Stimulated activated CD4-positive, alpha-beta T cell treated with anti-CD3 and anti-CD28 coated beads, Interleukin-12 subunit alpha, Interleukin-12 subunit beta, amount 100 ng/mL, for 24 hours (primary cell): ENCODE data around the gene CDC123.
"Not testable (repeated sequence)": the region's sequence is repeated elsewhere in the genome, so short reads cannot be mapped to it uniquely, and the experiment has no call there.

Experiments used
- DNase-seq, 2 experiments: peaks; one replicate each; pipeline ENCODE4 v3.0.0-alpha.2; 2020; ENCODE audit warnings: low read depth in 2 of 2

The CDC123 gene

DNA sequence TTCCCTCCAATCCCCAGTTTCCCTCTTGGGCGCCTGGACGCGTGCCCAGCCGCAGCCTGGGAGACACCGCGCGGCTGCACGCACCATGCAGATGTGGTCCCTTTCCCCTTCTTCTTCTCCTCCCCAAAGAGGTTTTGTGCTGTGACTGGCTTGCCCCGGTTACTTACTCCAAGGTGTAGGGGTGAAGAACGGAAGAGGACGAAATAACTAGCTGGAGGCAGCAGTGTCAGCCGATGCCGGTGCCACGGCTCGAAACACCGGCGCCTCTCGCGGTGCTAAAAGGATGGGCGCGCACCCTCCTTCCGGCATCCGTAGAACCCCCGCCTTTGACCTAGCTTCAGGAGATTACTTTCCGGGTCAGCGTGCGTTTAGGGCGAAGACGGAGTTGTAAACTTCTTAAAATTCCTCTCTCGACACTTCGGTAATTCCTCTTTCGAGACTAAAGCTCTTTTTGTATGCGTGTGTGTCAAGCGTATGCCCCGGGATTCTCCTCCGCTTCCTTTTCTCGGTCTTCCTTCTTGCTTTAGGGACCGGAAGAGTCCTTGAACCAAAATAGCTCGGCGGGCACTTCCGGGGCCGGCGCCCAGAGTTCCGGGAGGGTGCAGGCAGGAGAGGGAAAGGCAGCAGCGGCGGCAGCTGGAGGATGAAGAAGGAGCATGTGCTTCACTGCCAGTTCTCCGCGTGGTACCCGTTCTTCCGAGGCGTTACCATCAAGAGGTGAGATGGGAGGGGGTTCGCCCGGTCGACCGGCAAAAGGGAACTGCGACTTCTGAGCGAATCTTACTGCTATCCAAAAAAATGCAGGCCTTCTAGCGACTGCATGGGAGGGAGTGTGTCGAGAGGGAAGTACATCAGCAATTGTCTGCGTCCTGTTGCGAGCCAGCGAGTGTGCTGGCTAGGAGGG lies at the start of gene CDC123, which contains the start of gene NUDT5:
TSS of gene CDC123 (plus strand) at position 586 of the 904 bp plus-strand sequence. CDS start at position 644, 58 bp downstream.
TSS of gene NUDT5 (minus strand) at position 289 of the 904 bp plus-strand sequence. CDS start 9,600 bp downstream, outside the sequence.
- DNase-seq, result peak; percentile 74 to 78

GRCh38 chr10:12150163-12150562 lies 45.8 kb upstream of the CDC123 start:
- DNase-seq, result no peak

DNA sequence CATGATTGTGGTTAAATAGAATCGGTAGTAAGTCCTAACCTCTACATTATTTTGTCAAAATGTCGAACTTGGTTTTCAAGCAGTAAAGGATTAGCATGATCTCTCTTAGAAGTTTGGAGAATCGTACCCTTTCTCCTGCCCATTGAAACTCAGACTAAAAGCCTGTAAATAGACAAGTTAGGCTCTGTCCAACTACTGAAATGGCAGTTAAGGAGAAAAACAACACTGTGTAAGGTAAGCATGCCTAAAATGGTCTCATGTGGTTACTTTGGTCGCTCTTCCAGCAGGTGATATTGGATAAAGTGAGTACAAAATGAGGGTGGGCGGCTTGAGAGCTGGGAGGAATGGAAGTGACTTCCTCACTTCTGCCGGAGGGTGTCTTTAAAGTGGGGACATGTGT lies 41.5 kb upstream of the CDC123 start:
- no peak for DNase-seq

DNA sequence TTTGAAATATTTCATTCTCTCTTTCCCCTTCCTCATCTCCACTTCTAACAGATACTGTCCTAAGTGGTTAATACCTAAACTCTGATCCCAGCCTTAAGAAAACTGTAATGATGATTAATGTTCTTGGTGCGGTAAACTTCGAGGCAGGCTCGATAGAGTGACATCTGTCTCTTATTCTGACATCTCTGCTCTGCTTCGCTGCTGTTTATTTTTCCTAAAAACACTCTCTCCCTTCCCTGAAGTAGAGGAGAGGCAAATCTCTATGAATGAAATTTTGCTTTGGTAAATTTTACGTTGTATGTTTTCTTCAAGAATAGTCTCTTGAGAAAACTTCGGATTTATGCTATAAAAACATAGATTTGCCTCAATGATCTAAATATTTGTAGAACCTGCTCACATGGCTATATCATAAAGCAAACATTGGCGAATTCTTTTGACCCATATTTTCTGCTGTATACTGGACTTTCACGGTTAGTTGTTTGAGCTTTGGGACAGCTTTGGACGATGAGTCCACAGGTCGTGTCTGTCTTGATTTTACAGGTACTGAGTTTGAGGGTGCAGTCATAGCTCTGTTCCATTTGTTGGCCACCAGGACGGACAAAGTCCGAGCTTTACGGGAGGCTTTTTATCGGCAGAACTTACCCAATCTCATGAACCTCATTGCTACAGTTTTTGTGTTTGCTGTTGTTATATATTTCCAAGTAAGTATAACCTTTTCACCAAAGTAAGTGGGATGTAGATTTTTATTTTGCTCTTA lies 39.4 kb upstream of the CDC123 start:
- no peak for DNase-seq

DNA sequence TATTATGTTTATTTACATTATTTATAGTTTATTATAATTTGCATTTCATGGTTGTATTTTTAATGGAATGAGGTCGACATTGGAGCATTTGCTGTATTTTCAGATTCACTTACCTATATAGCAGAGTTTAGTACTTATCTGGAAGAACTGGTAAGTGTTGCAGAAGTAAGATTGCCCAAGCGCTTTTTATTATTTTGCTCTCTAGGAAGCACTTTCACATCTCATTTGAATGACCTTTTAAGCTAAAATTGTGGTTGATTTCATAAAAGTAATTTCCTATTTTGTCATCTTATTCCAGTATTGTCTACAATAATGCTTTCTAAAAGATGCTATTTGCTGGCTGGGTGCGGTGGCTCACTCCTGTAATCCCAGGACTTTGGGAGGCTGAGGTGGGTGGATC lies 37.9 kb upstream of the CDC123 start:
- DNase-seq, result no peak

GRCh38 chr10:12160664-12161063 lies 35.3 kb upstream of the CDC123 start:
- DNase-seq, result no peak

GRCh38 chr10:12162927-12163326 lies 33.1 kb upstream of the CDC123 start:
- DNase-seq, result no peak

DNA sequence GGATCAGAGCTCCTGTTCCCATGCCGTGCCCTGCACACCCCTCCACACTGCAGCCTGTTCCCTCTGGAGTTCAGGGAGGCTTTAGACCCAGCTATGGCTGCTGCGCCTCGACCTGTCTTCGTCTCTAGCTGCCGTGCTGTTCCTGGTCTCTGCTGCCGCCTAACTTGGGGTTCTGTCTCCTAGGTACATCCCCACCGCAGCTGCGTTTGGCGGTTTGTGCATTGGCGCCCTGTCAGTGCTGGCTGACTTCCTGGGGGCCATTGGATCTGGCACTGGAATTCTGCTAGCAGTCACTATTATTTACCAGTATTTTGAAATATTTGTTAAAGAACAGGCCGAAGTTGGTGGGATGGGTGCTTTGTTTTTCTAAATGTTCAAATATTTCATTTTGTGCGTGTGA lies 31.9 kb upstream of the CDC123 start:
- no peak for DNase-seq

DNA sequence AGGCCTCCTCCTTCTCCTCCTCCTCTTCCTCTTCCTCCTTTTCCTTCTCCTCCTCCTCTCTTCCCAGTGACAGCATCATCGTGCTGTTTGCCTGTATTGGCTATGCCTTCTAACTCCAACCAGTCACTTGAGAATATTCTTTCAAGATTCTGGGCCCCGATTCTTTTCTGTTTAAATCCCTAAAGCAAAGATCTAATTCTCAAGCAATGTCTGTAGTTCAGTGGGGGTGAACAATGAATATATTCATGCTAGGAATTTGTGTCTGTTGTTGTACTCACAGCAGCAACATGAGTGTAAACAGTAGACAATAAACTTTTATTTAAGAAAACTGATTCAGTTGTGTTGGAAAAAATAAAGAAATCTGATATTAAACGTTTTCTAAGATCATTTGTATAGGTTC lies 31.0 kb upstream of the CDC123 start:
- DNase-seq, result no peak

DNA sequence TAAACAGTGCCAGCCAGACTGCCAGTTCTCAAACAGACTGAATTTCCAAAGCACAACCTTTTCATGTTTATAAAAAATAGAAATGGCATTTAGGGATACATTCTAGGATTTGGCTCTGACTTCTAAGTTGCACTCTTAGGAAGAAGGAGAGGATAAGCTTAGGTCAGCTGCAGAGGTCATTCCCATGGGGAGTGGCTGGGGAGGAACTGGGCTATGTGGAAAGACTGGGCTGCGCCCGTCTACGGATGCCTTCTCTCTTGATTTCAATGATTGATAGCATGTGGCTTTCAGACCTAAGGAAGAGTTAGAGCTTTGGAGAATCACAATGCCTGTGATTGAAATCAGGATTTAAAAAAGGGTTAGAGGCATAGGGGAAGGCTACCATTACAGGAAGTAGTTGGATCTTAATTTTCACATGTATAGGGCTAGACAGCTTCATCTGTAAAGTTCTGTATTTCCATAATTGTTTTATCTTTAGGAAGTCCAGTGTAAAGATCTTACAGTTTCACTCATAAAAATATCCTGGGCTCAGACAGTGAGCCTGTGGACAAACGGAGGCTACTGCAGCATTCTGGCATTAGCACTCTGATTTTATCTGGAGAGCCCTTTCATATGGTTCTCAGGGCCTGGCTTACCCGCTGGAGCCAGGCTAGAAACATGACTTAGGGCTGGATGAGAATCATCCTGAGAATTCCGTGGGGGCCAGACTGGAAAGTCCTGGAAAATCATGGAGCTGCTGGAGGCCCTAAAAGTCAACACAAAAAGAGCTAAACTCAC lies 29.8 kb upstream of the CDC123 start:
- DNase-seq, result no peak

- DNase-seq, result not testable (repeated sequence)
These were observed 24.5 kb upstream of the CDC123 start for GRCh38 chr10:12171512-12171911.

GRCh38 chr10:12177642-12178041 lies 18.3 kb upstream of the CDC123 start:
- DNase-seq, result no peak

DNA sequence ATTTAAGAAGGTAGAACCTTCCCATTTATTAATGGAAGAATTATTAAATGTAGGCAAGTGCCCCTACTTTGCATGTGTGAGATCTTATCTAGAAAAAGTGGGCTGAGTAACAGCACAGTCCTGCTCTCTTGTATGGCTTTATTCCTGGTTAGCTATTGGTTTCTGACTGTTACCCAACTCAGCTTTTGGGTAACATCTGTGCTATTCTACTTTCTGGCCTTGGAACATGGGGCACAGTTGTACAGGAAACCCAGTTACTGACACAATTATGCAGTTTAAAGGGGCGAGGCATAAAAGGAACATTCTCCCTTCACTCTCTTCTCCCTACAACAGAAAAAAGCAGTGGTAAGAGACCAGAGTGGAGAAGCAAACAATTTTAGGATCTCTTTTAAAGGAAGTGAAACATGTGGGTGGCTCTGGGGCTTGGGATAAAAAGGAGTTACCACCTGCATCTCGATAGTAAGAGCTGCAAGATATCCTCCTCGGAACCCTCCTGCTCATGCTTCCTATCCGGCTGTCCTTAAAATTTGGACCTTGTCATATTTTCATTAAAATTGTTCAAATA lies 16.3 kb upstream of the CDC123 start:
- no peak for DNase-seq

DNA sequence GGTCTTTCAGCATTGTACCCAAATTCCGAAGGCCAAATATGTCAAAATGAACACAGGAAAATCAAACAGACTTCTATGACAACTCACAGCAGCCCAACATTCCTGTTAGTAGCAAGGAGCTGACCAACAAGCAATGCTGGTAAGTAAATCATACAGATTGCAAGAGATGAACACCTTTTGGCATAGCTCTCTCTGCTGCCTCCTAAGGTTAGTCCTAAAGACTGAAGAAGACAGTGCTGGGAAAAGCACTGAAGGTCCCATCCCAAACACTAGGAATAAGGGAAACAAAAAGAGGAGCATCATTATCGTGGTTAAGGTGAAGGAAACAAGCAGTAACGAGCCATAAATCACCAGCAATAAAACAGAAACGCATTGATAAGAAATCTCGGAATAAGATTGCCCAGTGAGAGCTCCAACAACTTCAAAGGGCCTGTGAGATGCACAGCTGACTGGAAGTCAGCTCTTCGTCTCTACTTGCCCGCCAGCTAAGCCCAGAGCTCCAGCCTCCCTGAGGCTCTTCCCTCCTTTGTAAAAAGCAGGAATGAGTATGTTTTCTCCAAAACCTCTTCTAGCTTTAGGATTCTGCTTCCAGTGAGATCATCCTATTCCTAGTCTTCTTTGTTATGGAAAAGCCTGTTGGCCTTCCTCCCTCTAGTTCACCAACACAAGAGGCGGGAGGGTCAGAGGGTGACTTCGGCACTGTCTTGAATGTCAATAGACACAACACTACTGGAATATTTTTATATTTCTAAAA lies 15.6 kb upstream of the CDC123 start:
- DNase-seq, result no peak

DNA sequence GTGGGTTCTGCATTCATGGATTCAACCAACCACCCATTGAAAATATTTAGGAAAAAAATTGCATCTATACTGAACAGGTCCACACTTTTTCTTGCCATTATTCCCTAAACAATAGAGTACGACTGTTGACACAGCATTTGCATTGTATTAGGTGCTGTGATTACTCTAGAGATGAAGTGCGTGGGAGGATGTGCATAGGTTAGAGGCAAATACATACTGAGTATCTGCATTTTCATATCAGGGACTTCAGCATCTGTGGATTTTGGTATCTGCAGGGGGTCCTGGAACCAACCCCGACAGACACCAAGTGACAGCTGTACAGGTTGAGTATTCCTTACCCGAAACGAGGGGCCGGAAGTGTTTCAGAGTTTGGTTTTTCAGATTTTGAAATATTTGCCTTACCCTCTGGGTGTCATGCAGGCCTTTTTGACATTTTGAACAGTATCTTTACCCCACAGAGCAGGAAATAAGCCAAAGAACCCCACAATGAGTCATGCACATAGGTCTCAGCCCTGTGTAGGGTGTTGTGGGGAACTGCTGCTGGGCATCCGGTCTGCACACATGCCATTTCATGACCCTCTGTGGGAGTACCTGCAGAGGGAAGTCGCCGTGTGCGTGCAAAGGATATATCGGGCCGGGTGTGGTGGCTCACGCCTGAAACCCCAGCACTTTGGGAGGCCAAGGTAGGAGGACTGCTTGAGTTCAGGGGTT lies 14.8 kb upstream of the CDC123 start:
- DNase-seq, result peak; percentile 19 to 40

- no peak for DNase-seq
These were observed 11.8 kb upstream of the CDC123 start for GRCh38 chr10:12184165-12184564.

DNA sequence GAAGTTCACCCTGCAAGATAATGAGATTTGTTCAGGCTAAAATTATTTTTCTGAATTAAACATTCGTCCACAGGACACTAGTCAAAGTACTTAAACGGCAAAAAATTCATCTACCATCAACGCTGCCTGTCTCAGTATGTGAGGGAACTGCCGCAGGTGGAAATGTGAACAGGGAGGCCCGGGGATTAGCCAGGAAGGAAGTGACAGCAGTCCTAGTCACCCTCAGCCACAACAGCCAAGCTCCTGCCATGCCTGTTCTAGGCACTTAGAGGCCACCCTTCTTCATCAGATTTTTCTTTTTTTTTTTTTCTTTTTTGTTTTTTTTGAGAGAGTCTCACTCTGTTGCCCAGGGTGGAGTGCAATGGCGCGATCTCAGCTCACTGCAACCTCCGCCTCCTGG lies 9.7 kb upstream of the CDC123 start:
- DNase-seq, result no peak

- DNase-seq, result no peak
These were observed 8.6 kb upstream of the CDC123 start for GRCh38 chr10:12187321-12187905.

GRCh38 chr10:12188656-12189055 lies 7.3 kb upstream of the CDC123 start:
- DNase-seq, result no peak

- DNase-seq, result no peak
These were observed 6.6 kb upstream of the CDC123 start for GRCh38 chr10:12189426-12189825.
